Measurements from ENCODE around the gene PTPRM. TPM values are rescaled to one million over a fixed set of nuclear protein-coding genes. Genes with fewer than 3 reads are reported as not detected.

PTPRM gene
- total and polyA plus RNA-seq, 2 donors (not counting 3 experiments of a cell fraction or from before 2014, with no cell fraction given) = 37.4 to 43.7 TPM

- ChIA-PET CTCF (interaction anchor here (1.3 kb wide), 1 partner anchor 605 kb away, joined by 4 read pairs; no protein-coding TSS in a partner anchor), POLR2A (no interaction called here)
- no peaks in the 10 kb centered on the region for H3K79me2 ChIP-seq (ENCODE audit: control insufficient read depth, insufficient read depth, low read length)
- peak overlapping the region; percentile 16 for H2AFZ ChIP-seq (ENCODE audit: low read depth, low read length)
- dilution Hi-C loops (cut with MboI; ENCODE audit: extremely low pct_ligation_motif_present, low sequenced_read_pairs) = no loop called here
- H3K9me1 ChIP-seq (replicated peaks; ENCODE audit: control insufficient read depth, extremely low read depth, insufficient read depth, low read length) = no peaks in the 10 kb centered on the region
- no peak overlapping the region for H3K4me2 ChIP-seq (ENCODE audit: insufficient read depth, low read length)
- H3K27ac ChIP-seq (ENCODE audit: insufficient read depth, low read depth, low read length) = no peak overlapping the region
- no peak overlapping the region for H3K9ac ChIP-seq (replicated peaks; ENCODE audit: extremely low read depth, insufficient read depth, low read length)
- no TSS peak for BruUV-seq (replicated peaks)
- no peak overlapping the region for H3K4me3 ChIP-seq (replicated peaks in 1 of 3; ENCODE audit: insufficient read depth in 1 of 3, low read depth in 1 of 3, low read length in 3 of 3)
- H3K9me3 ChIP-seq (replicated peaks; ENCODE audit: control insufficient read depth, insufficient read depth, low read length) = no peaks in the 10 kb centered on the region
- no peak for TF ChIP-seq FOS (IDR thresholded peaks at IDR 0.05; ENCODE audit: borderline replicate concordance, insufficient read depth, low read length)
- TF ChIP-seq MYC (IDR thresholded peaks at IDR 0.05; ENCODE audit: low read depth, low read length) = no peak
- no peak for TF ChIP-seq EZH2 (IDR thresholded peaks at IDR 0.05; ENCODE audit: borderline replicate concordance, low read depth, low read length, severe bottlenecking)
- no peak for TF ChIP-seq POLR2AphosphoS5 (IDR thresholded peaks at IDR 0.05; ENCODE audit: insufficient read depth, low read depth, low read length)
- no peak for TF ChIP-seq POLR2A (IDR thresholded peaks at IDR 0.05; ENCODE audit: low read depth, low read length)
- TF ChIP-seq GATA2 (IDR thresholded peaks at IDR 0.05; ENCODE audit: insufficient read depth, insufficient read length, low read depth, low read length) = no peak
- no peak for TF ChIP-seq MAX (IDR thresholded peaks at IDR 0.05; ENCODE audit: insufficient read depth, insufficient read length)
- TF ChIP-seq JUN (IDR thresholded peaks at IDR 0.05; ENCODE audit: borderline replicate concordance, insufficient read depth, insufficient read length, low read depth) = no peak
- TF ChIP-seq CTCF (IDR thresholded peaks at IDR 0.05; ENCODE audit: extremely low read depth in 1 of 2, insufficient read depth in 1 of 2, low read depth in 1 of 2, low read length in 2 of 2) = no peak
- intact Hi-C loops (cut with micrococcal nuclease) = loop anchor here (2.0 kb wide), 1 partner anchor 43 kb away; no protein-coding TSS in a partner anchor
- H3K36me3 ChIP-seq (ENCODE audit: control insufficient read depth in 2 of 2, extremely low read depth in 1 of 2, insufficient read depth in 2 of 2, low read length in 2 of 2) = no peaks in the 10 kb centered on the region
- FAIRE-seq (no peak), DNase-seq (ENCODE audit: low read depth, low spot score) (peak; percentile 11)
- H3K27me3 ChIP-seq (ENCODE audit: control insufficient read depth in 2 of 2, insufficient read depth in 2 of 2, low read length in 2 of 2) = no peaks in the 10 kb centered on the region
- no peaks in the 10 kb centered on the region for H4K20me1 ChIP-seq (replicated peaks; ENCODE audit: control insufficient read depth, extremely low read depth, insufficient read depth, low read length)
- peaks cover 18% of the 10 kb centered on the region for H3K4me1 ChIP-seq (ENCODE audit: control insufficient read depth, extremely low read depth, insufficient read depth, low read length)
Measured at GRCh38 chr18:7877609-7878008, 310.5 kb downstream of the PTPRM start.

Measured in endothelial cell of umbilical vein (primary cell).